GM19467 (cell line): ENCODE results near the gene COBL.

Experiments used
- ATAC-seq: cut with Tn5 transposase; IDR thresholded peaks from one replicate; pipeline ENCODE4 v1.9.1; 2021; ENCODE audit warnings: mild to moderate bottlenecking, moderate library complexity; ENCODE audit not compliant: unreplicated experiment

COBL gene

GRCh38 chr7:51326656-51327286 is 10.2 kb upstream of the COBL start:
- ATAC-seq: no peak

GRCh38 chr7:51325908-51326307 is 9.3 kb upstream of the COBL start:
- no peak for ATAC-seq

GRCh38 chr7:51325261-51325676 is 8.7 kb upstream of the COBL start:
- ATAC-seq: no peak

DNA sequence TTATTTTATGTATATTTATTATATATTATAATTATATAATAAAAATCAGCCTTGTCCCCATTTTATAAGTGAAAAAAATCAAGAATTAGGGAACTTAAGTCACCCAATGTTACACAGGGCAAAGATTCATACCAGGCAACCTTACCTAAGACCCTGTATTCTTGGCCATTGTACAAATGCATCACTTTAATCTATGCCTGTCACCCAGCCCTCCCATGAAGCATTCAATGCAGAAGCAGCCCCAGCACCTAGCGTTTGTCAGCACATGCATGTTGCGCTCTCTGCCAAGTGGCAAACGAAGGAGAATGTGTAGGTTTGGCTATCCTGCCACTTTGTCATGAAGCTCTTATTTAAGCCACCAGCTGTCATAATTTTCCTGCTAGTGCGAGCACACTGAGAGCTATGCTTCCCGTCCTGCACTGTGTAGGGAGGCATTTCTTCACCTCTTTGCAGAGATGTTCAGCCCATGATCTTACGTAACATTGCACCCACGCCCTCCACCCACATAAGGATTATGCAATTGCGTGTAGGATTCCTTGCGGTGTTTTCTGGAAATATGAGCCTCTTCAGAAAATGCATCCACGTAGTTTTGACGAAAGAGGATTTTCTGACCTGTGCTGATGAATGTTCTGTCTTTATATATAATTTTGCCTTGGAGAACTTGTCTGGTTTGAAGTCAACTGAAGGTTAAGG is 7.7 kb upstream of the COBL start:
- ATAC-seq: no peak

GRCh38 chr7:51321961-51322515 is 5.4 kb upstream of the COBL start:
- ATAC-seq: no peak

DNA sequence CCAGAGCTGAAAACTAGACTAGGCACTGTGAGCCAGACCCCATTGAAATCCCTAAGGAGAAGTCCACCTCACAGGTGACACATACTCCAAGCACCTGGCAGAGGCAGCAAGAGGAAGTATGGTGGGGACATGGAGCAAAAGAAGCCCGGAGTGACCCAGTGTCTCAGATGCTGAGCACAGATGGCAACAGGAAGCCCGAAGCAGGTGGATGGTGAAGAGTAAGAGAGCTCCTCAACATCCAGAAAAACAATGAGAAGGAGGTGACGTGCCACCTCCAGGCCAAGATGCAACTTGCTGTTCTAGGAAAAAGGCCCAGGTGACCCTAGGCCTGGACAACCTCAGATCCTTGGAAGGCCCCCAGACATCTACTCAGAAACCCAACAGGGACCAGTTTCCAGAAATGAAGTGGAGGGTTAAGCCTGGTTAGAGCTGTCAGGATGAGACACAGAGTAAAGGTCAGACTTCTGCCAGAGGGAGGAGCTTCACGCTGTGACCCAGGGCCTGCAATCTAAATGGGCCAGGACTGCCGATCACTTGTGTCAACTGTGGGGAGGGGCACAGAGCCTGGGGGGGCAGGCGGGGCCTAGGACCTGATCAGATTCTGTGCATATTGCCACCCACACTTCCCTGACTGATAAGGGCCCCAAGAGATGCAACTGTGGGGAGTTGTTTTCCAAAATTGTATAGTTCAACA is 2.4 kb upstream of the COBL start:
- ATAC-seq: no peak

GRCh38 chr7:51318001-51318400 is 1.4 kb upstream of the COBL start:
- no peak for ATAC-seq

DNA sequence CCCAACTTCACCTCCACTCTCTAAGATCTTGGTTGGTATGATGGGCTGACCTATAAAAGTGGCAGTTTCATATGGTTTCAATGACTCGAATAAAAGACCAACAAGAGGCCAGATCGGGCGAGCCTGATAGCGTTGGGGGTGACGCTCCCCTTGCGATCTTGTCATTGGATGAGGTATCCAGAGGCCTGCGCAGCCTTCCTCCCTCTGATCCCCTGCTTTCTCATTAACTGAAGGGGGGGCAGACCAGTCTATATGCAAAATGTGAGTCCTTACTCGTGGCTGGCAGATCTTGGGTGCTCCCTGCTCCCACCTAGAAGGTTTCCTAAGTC is 937 bp upstream of the COBL start:
- ATAC-seq: no peak

DNA sequence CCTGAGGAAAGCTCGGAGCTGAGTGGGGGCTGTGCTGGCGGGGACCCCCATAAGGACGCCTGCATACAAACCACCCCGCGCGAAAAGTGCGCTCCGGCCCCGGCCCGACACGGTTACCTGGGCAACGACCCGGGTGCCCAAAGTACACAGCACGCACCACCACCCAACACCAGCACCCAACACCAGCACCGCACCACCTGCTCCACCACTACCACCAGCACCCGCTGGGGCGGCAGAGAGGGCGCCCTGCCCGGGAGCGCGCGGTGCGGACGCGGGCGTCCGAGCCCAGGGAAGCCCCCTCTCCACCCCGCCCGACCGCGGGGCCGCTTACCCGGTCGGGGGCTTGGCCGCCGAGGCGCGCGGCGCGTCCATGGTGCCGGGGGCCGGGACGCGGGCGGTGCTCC is 345 bp downstream of the COBL start:
- no peak for ATAC-seq

GRCh38 chr7:51315393-51316261 is 982 bp downstream of the COBL start:
- ATAC-seq: no peak

- ATAC-seq: no peak
Measured at GRCh38 chr7:51314726-51315125, 1.9 kb downstream of the COBL start.

- ATAC-seq: no peak
Measured at GRCh38 chr7:51313738-51314425, 2.7 kb downstream of the COBL start.

DNA sequence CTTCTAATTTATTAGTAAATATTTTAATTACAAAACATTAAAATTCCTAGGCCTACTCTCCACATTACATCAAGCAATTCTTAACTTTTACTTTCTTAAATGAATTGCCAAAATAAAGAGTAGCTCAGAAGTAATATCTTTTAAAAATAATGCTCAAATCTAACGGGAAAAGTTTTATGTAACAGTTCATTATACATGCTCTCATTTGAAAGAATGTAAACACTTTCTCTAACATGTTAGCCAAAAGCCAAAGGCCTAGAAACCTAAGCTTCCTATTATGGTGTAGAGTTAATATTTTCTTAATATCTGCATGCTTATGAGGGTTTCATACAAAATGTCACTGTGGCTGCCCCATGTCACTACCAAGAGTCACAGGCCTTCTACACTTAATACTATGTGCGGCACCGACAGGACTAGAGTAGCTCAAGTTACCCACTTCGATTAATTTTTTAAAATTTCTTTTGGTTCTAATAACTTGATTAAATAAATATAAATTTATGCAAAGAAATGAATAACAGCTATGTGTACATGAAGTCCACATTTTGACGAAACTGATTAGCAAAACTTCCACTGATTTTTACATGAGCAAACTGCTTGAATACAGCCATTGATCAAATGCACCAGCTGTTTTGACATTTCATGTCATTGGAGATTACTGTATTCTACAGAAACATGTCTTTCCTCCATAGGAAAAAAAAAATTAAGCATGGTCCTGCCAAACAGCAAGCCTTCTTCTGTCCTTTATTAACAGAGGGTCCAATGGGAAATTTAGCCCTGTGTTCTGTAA is 3.5 kb downstream of the COBL start:
- ATAC-seq: no peak

DNA sequence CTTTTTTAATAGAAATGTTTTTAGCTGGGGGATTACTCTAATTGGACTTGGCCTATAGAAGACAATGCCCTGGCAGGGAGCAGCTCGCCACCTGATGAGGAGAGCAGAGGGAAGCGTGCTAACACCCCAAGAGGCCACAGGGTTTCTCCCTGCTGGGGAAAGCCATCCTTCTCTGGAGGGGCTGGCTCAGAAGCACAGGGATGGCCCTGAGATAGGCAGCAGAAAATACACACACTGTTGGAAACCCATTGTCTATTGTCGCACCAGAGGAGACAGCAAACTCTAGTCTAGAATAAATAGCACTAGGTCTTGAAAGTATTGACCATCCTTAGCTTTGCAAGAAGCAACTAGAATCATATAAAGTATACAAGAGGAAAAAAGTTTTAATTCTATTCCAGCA is 5.4 kb downstream of the COBL start:
- no peak for ATAC-seq

DNA sequence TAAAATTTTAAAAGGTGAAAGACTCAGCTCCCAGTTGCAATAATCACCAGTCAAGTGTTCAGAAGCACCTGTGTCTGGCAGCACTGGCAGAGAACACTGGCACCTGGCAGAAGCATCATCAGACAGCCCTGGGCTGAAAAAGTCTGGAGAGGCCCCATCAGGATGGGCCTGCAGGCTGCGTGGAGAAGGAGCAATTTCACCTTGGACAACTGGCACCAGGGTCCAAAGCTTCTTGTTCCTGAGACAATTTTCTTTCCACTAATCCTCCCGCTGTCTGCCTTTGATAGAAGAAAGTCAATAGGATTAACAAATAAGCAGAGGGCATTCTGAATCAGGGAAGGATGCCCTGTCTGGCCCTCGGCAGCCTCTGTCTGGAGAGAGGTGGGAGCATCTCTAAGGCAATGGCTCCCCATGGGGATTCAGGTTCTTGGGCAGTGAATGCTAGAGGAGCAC is 6.5 kb downstream of the COBL start:
- ATAC-seq: no peak

DNA sequence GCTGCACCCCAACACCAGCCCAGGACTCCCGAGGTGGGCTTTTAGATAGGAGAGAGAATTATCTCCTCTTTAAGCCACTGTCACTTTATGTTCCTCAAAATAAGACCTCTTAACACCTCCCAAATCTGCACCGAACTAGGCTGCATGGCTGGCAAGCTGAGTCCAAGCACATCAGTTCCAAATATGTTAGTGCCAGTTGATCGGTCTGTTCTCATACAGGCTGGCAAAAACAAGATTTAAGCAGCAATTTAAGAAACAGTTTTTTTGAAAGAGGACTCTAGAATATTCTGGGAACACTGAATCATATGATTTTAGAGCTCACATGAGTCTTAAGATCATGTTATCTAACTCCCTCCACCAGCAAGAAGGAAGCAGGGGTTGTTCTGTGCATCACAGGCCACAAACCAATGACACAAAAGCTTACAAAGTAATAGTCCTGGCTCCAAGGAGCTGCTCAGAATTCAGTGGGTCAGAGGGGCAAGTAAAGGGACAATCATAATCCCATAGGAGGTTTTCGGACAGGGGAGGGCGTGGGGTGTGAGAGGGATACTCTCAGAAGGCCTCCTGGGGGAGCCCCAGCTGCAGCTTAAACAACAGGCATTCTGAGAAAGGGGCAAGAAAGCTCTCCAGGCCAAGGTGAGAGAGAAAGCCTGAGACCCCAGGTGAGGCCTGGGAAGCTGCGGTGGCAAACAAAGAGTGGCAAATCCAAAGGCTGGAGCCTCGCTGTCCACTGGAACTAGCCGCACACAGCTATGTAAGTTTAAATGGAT is 7.1 kb downstream of the COBL start:
- no peak for ATAC-seq

DNA sequence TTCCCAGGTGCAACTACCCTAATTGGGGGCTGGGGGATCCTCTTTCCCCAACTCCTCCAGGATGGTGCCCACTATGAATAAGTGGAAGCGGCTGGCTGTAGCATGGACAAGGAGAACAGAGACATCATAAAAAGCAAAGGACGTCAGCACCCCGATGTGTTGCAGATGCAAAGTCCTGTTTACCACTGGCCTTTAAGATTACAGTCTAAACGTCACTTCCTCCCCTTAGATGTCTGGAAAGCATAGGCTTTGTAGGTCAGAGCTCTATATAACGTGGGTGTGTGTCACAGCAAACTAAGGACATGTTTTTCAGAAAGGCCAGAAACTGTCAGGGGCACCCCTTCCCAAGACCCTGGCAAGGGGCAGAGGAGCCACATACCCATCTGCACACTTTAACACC is 7.9 kb downstream of the COBL start:
- ATAC-seq: no peak

GRCh38 chr7:51308265-51308664 is 8.3 kb downstream of the COBL start:
- ATAC-seq: no peak

GRCh38 chr7:51307651-51308210 is 8.9 kb downstream of the COBL start:
- no peak for ATAC-seq
